Neural cell (in vitro differentiated cells): ENCODE results near the gene JHY. TPM values are rescaled to one million over a fixed set of nuclear protein-coding genes. Genes with fewer than 3 reads are reported as not detected.

Experiments used
- H2AFZ ChIP-seq: fragments of 200-600, 300-800 bp; sonication (generic), shearing (Covaris generic); 2 replicates; pipeline ENCODE4 v1.6.0; 2014; ENCODE audit warnings: low read depth, mild to moderate bottlenecking, antibody characterized with exemption, low read length, moderate library complexity
- H3F3A ChIP-seq: fragments of 200-600 bp; shearing (Covaris generic); 2 replicates; pipeline ENCODE4 v1.6.1; 2016; ENCODE audit warnings: mild to moderate bottlenecking, moderate library complexity, mixed read lengths, antibody characterized with exemption, low read length; ENCODE audit not compliant: insufficient read depth, poor library complexity, severe bottlenecking
- H3K27ac ChIP-seq: fragments of 200-600, 300-800 bp; sonication (generic), shearing (Covaris generic); 2 replicates; pipeline ENCODE4 v1.5.1; 2014; ENCODE audit warnings: mild to moderate bottlenecking, low read length, moderate library complexity
- H3K27me3 ChIP-seq: fragments of 300-800, 200-600 bp; sonication (generic), shearing (Covaris generic); 2 replicates; pipeline ENCODE4 v1.6.0; 2014; ENCODE audit warnings: mild to moderate bottlenecking, low read depth, low read length, moderate library complexity; ENCODE audit not compliant: insufficient read depth
- H3K36me3 ChIP-seq: fragments of 300-800, 200-600 bp; sonication (generic), shearing (Covaris generic); 2 replicates; pipeline ENCODE4 v1.5.1; 2014; ENCODE audit warnings: mild to moderate bottlenecking, antibody characterized with exemption, low read length, moderate library complexity; ENCODE audit not compliant: insufficient read depth
- H3K4me2 ChIP-seq: fragments of 300-800, 200-600 bp; sonication (generic), shearing (Covaris generic); 2 replicates; pipeline ENCODE4 v1.6.0; 2014; ENCODE audit warnings: mild to moderate bottlenecking, low read length
- H3K4me3 ChIP-seq: fragments of 300-800, 200-600 bp; sonication (generic), shearing (Covaris generic); 2 replicates; pipeline ENCODE4 v1.5.1; 2014; ENCODE audit warnings: mild to moderate bottlenecking, low read length, moderate library complexity
- H3K79me2 ChIP-seq: fragments of 200-600 bp; shearing (Covaris generic); replicated peaks from 2 replicates; pipeline ENCODE4 v1.6.0; 2014; ENCODE audit warnings: mild to moderate bottlenecking, low read length, moderate library complexity; ENCODE audit not compliant: insufficient read depth
- H3K9ac ChIP-seq: fragments of 300-800, 200-600 bp; sonication (generic), shearing (Covaris generic); 2 replicates; pipeline ENCODE4 v1.6.1; 2016; ENCODE audit warnings: mild to moderate bottlenecking, low read length, mixed read lengths
- H3K9me2 ChIP-seq: fragments of 200-600 bp; shearing (Covaris generic); 2 replicates; pipeline ENCODE4 v1.6.1; 2016; ENCODE audit warnings: mild to moderate bottlenecking, low read length, mixed read lengths; ENCODE audit not compliant: insufficient read depth
- H3K9me3 ChIP-seq: fragments of 200-600, 300-800 bp; sonication (generic), shearing (Covaris generic); 2 replicates; pipeline ENCODE4 v1.6.1; 2016; ENCODE audit warnings: mild to moderate bottlenecking, mixed run types, low read length, moderate library complexity, mixed read lengths
- H4K20me1 ChIP-seq: fragments of 200-600 bp; shearing (Covaris generic); 2 replicates; pipeline ENCODE4 v1.6.1; 2016; ENCODE audit warnings: mild to moderate bottlenecking, mixed run types; ENCODE audit not compliant: insufficient read depth
- EP300 ChIP-seq: fragments of 450-650 bp; conservative IDR thresholded peaks from 2 replicates; pipeline ENCODE4 v1.6.1; 2014; ENCODE audit warnings: antibody characterized with exemption, mild to moderate bottlenecking, moderate library complexity; ENCODE audit not compliant: poor library complexity, severe bottlenecking
- EZH2 ChIP-seq: fragments of 200-600, 300-800 bp; shearing (Covaris generic), sonication (generic); IDR thresholded peaks from 2 replicates; pipeline ENCODE4 v1.6.1; 2014; ENCODE audit warnings: antibody characterized with exemption, low read length, borderline replicate concordance, mild to moderate bottlenecking; ENCODE audit not compliant: insufficient read depth, poor library complexity, severe bottlenecking
- MXI1 ChIP-seq: fragments of 450-650 bp; conservative IDR thresholded peaks from 2 replicates; pipeline ENCODE4 v1.6.1; 2014; ENCODE audit warnings: antibody characterized with exemption, mild to moderate bottlenecking; ENCODE audit not compliant: poor library complexity, severe bottlenecking
- POLR2AphosphoS5 ChIP-seq: IDR thresholded peaks from 2 replicates; pipeline ENCODE4 v1.6.1; 2012
- RAD21 ChIP-seq: fragments of 450-650 bp; conservative IDR thresholded peaks from 2 replicates; pipeline ENCODE4 v1.6.1; 2014; ENCODE audit warnings: antibody characterized with exemption, mild to moderate bottlenecking, moderate library complexity
- REST ChIP-seq: IDR thresholded peaks from 2 replicates; pipeline ENCODE4 v1.6.1; 2012; ENCODE audit warnings: borderline replicate concordance
- SMC3 ChIP-seq: fragments of 450-650 bp; conservative IDR thresholded peaks from 2 replicates; pipeline ENCODE4 v1.6.1; 2014; ENCODE audit warnings: antibody characterized with exemption, mild to moderate bottlenecking, moderate library complexity; ENCODE audit not compliant: poor library complexity
- TAF1 ChIP-seq: IDR thresholded peaks from 2 replicates; pipeline ENCODE4 v1.6.1; 2012; ENCODE audit warnings: low read depth
- polyA plus RNA-seq: library from polyadenylated mRNA; depleted of rRNA; stranded (reverse); fragments of >200 nt; gene quantifications from 2 replicates; pipeline ENCODE4 v1.2.3, GENCODE V29; 2014
- TF ChIP-seq, protein P1 (sequence below): fragments of 450-650 bp; IDR thresholded peaks from 2 replicates; pipeline ENCODE4 v1.5.1; 2014; ENCODE audit warnings: antibody characterized with exemption, mild to moderate bottlenecking, moderate library complexity; ENCODE audit not compliant: poor library complexity, severe bottlenecking

The JHY gene
- polyA plus RNA-seq, 1 donor from 2014 or later: 0.37 TPM

- H3K36me3 ChIP-seq: no peaks in the 10 kb centered on the region
- no peaks in the 10 kb centered on the region for H4K20me1 ChIP-seq
- no peak overlapping the region for H2AFZ ChIP-seq
- H3K27ac ChIP-seq: no peak overlapping the region
- no peaks in the 10 kb centered on the region for H3F3A ChIP-seq
- H3K79me2 ChIP-seq: no peaks in the 10 kb centered on the region
- H3K9ac ChIP-seq: no peak overlapping the region
- no peaks in the 10 kb centered on the region for H3K27me3 ChIP-seq
- no peak for TF ChIP-seq REST
- no peak for TF ChIP-seq POLR2AphosphoS5
- no peak for TF ChIP-seq SMC3
- no peak for TF ChIP-seq EP300
- TF ChIP-seq RAD21: no peak
- no peak for TF ChIP-seq TAF1
- TF ChIP-seq EZH2: no peak
- TF ChIP-seq, protein P1, sequence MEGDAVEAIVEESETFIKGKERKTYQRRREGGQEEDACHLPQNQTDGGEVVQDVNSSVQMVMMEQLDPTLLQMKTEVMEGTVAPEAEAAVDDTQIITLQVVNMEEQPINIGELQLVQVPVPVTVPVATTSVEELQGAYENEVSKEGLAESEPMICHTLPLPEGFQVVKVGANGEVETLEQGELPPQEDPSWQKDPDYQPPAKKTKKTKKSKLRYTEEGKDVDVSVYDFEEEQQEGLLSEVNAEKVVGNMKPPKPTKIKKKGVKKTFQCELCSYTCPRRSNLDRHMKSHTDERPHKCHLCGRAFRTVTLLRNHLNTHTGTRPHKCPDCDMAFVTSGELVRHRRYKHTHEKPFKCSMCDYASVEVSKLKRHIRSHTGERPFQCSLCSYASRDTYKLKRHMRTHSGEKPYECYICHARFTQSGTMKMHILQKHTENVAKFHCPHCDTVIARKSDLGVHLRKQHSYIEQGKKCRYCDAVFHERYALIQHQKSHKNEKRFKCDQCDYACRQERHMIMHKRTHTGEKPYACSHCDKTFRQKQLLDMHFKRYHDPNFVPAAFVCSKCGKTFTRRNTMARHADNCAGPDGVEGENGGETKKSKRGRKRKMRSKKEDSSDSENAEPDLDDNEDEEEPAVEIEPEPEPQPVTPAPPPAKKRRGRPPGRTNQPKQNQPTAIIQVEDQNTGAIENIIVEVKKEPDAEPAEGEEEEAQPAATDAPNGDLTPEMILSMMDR: no peak
- no peak for TF ChIP-seq MXI1
- no peaks in the 10 kb centered on the region for H3K9me3 ChIP-seq
- H3K4me3 ChIP-seq: no peak overlapping the region
- no peak overlapping the region for H3K4me2 ChIP-seq
- H3K9me2 ChIP-seq: no peaks in the 10 kb centered on the region
Observed at GRCh38 chr11:122850076-122850631, 32.4 kb upstream of the JHY start.

- no peaks in the 10 kb centered on the region for H3K9me3 ChIP-seq
- H3F3A ChIP-seq: no peaks in the 10 kb centered on the region
- no peak overlapping the region for H2AFZ ChIP-seq
- no peaks in the 10 kb centered on the region for H3K79me2 ChIP-seq
- H3K4me2 ChIP-seq: no peak overlapping the region
- H3K27me3 ChIP-seq: no peaks in the 10 kb centered on the region
- peak overlapping the region; percentile 42 for H3K27ac ChIP-seq
- no peaks in the 10 kb centered on the region for H3K9me2 ChIP-seq
- H4K20me1 ChIP-seq: no peaks in the 10 kb centered on the region
- H3K9ac ChIP-seq: no peak overlapping the region
- H3K4me3 ChIP-seq: no peak overlapping the region
- TF ChIP-seq SMC3 (no peak), EZH2 (no peak), REST (no peak), EP300 (no peak), POLR2AphosphoS5 (no peak), MXI1 (no peak)
- TF ChIP-seq, protein P1: no peak
- H3K36me3 ChIP-seq: no peaks in the 10 kb centered on the region
Observed at GRCh38 chr11:122851366-122851966, 31.1 kb upstream of the JHY start.
